GM12874 (cell line): ENCODE results near the gene STAB2.

Source experiments
- CTCF ChIP-seq: IDR thresholded peaks from 2 replicates; pipeline ENCODE4 v1.5.1; 2011; ENCODE audit warnings: low read depth, mild to moderate bottlenecking, control low read depth, low read length, moderate library complexity; ENCODE audit not compliant: insufficient read depth

The STAB2 gene

DNA sequence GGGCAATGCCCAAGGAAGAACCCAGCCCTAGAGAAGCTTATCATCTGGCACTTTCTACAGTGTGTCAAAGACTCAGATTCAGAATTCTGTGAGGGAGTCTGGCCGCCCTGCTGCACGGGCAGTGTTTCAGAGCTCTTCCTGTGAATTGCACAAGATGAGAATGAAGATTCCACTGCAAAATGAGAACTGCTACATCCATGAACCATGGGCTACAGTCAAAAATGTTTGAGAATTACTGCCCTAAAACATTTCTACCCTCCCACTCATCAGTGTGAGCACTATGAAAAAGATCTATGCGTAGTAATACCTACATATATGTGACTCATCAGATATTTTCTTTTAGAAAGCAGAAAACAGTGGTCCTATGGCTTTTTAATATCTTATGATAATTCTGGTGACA, 104.0 kb downstream of the STAB2 start:
- TF ChIP-seq CTCF, result no peak

- no peak for TF ChIP-seq CTCF
These were observed 109.0 kb downstream of the STAB2 start for GRCh38 chr12:103696101-103696500.

DNA sequence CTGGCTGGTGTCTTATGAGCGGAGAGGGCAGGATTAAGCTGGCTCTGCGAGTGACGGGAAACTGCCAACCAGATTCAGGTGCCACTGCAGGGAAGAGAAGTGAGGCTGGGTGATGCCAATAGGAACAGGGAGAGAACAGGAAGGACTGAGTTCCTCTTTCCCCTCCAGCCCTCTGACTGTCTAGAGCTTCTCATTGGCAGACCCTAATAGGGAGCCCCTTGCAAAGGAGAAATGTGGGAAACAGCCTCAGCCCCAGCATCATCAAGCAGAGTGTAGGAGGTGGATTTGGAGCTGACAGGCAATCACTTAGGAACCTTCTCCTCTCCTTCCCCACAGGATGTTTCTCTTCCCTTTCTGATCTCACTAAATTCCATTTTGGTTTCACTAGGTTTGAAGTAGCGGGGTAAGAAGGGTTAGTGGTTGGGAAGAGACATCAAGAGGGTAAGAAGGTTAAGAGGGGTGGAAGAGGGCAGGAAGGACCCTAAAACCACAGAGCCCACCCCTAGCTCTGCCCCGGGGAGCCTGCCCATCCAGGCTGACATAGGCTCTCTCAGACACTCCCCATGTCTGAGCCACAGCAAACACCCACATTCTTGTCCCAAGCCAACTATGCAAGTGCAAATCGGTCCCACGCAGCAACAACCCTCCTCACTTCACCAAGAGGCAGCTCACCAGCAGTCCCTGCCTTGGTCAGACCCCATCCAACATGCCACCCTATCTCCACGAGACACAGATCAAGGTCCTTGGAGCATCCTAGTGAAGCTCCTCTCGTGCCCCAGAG, 111.1 kb downstream of the STAB2 start:
- no peak for TF ChIP-seq CTCF

GRCh38 chr12:103698752-103699560, 111.9 kb downstream of the STAB2 start:
- no peak for TF ChIP-seq CTCF

- TF ChIP-seq CTCF, result no peak
These were observed 118.0 kb downstream of the STAB2 start for GRCh38 chr12:103705098-103705497.

- no peak for TF ChIP-seq CTCF
These were observed 118.9 kb downstream of the STAB2 start for GRCh38 chr12:103705927-103706326.

DNA sequence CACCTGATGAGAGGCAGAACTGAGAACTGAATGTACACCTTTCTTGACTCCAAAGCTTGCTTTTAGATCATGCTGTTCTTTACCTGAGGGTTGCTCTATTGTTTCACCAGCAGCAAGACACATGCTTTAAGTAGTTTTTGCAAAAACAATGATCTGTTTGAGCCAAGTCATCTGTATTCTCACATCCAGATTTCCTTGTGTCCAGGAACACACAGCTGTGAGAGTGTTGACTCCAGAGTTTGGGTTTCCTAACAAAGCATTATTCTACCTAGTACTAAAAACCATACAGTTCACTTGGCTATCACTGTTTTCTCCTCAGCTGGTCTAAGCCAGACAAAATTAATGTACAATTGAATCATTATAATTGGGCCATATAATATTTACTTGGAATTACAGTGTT, 120.4 kb downstream of the STAB2 start:
- TF ChIP-seq CTCF, result no peak
